Fibroblast of lung (primary cell): ENCODE measurements around the gene FAM174C.

ENCODE experiments used
- EZH2 ChIP-seq: IDR thresholded peaks from 2 replicates; pipeline ENCODE4 v1.5.1; 2012; ENCODE audit warnings: low read length, control low read depth, mild to moderate bottlenecking; ENCODE audit errors: missing control alignments
- TF ChIP-seq, protein P1 (sequence below), 2 donors: IDR thresholded peaks in 1 of 2; conservative IDR thresholded peaks in 1 of 2; 1 replicate in 1 of 2; 2 replicates in 1 of 2; pipeline ENCODE4 v1.5.1; 2011 to 2012; ENCODE audit warnings: low read length in 2 of 2, control low read depth in 1 of 2, inconsistent platforms in 1 of 2, low read depth in 1 of 2, mild to moderate bottlenecking in 1 of 2

GRCh38 chr19:1239796-1240737 lies 35.3 kb upstream of the FAM174C start:
- TF ChIP-seq, protein P1, sequence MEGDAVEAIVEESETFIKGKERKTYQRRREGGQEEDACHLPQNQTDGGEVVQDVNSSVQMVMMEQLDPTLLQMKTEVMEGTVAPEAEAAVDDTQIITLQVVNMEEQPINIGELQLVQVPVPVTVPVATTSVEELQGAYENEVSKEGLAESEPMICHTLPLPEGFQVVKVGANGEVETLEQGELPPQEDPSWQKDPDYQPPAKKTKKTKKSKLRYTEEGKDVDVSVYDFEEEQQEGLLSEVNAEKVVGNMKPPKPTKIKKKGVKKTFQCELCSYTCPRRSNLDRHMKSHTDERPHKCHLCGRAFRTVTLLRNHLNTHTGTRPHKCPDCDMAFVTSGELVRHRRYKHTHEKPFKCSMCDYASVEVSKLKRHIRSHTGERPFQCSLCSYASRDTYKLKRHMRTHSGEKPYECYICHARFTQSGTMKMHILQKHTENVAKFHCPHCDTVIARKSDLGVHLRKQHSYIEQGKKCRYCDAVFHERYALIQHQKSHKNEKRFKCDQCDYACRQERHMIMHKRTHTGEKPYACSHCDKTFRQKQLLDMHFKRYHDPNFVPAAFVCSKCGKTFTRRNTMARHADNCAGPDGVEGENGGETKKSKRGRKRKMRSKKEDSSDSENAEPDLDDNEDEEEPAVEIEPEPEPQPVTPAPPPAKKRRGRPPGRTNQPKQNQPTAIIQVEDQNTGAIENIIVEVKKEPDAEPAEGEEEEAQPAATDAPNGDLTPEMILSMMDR (conservative IDR thresholded peaks at IDR 0.05 in 1 of 2, IDR thresholded peaks at IDR 0.05 in 1 of 2; ENCODE audit: low read depth in 1 of 2, low read length in 2 of 2) = peak; percentile 37 to 55
- no peak for TF ChIP-seq EZH2
